ENCODE data around the gene FBN2. TPM values are rescaled to one million over a fixed set of nuclear protein-coding genes. Genes with fewer than 3 reads are reported as not detected.
"Not testable (repeated sequence)": the region's sequence is repeated elsewhere in the genome, so short reads cannot be mapped to it uniquely, and the experiment has no call there.

FBN2 gene
- total RNA-seq, 1 donor from 2014 or later, result 34.1 TPM

DNA sequence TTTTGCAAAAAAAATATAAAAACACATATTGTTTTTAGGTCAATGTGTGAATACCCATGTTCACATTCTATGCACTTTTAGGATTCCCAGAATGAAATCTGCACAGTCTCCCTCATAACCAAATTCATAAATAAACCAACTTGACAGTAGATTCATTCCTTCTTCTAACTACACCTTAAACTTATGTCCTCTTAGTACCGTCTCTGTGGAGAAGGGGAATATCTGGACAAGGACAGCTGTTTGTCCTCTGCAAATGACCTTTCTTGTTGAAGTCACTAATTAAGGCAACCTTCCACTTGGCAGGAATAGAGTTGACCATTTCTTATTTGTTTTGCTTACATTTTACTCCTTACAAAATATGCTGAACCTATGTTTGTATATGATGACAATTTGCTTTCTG, 71.1 kb downstream of the FBN2 start:
- H3K9me3 ChIP-seq (replicated peaks), result no peaks in the 10 kb centered on the region
- no peak overlapping the region for H3K27ac ChIP-seq (replicated peaks)
- TF ChIP-seq CTCF (IDR thresholded peaks at IDR 0.05; ENCODE audit: borderline replicate concordance), result no peak
- DNase-seq, result no peak
- no peaks in the 10 kb centered on the region for H3K36me3 ChIP-seq
- H3K4me1 ChIP-seq, result peaks cover 16% of the 10 kb centered on the region
- no peaks in the 10 kb centered on the region for H3K27me3 ChIP-seq (ENCODE audit: low read depth)
- intact Hi-C loops (cut with micrococcal nuclease), result no loop called here
- no peak overlapping the region for H3K4me3 ChIP-seq

DNA sequence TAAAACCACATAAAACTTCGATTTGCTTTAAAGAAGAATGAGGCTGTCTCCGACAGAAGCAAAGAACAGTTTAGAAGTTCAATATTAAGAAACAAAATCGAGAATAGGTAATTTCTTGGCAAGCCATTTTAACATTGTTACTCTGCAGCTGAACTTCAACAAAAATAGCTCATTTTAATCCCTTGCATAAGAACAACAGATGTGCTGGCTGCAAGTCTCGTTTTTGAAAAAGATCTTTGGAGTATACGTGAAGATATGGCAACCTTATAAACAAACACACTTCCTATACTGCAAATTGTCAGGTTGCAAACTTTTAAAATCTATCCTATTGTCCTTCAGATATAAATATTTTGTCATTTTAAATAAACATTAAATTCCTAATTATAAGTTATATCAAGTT, 71.5 kb downstream of the FBN2 start:
- no peaks in the 10 kb centered on the region for H3K27me3 ChIP-seq (ENCODE audit: low read depth)
- H3K27ac ChIP-seq (replicated peaks), result no peak overlapping the region
- intact Hi-C loops (cut with micrococcal nuclease), result no loop called here
- no peak for TF ChIP-seq CTCF (IDR thresholded peaks at IDR 0.05; ENCODE audit: borderline replicate concordance)
- no peaks in the 10 kb centered on the region for H3K9me3 ChIP-seq (replicated peaks)
- no peaks in the 10 kb centered on the region for H3K36me3 ChIP-seq
- peaks cover 20% of the 10 kb centered on the region for H3K4me1 ChIP-seq
- H3K4me3 ChIP-seq, result no peak overlapping the region
- DNase-seq, result no peak

GRCh38 chr5:128464596-128464995, 73.4 kb downstream of the FBN2 start:
- H3K9me3 ChIP-seq (replicated peaks), result peaks cover 15% of the 10 kb centered on the region
- no peak for TF ChIP-seq CTCF (IDR thresholded peaks at IDR 0.05; ENCODE audit: borderline replicate concordance)

DNA sequence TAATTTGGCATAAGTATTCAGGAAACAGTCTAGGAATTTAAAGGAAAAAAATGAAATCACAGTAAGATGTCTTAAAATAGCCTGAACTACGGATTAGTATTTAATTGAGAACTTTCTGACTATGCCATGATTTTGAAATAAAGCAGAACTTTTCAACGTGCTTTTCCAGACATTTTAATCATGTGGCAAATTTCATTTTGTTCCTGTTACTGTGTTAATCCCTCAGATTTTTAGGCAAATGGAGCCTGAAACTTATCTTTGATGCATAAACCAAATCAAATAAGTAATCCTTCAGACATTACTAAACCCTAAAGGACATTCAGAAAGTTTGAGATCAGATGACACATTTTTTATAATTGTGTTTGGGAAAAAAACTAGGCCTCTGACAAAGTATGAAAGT, 75.7 kb downstream of the FBN2 start:
- H3K27me3 ChIP-seq (ENCODE audit: low read depth), result no peaks in the 10 kb centered on the region
- peaks cover 15% of the 10 kb centered on the region for H3K9me3 ChIP-seq (replicated peaks)
- intact Hi-C loops (cut with micrococcal nuclease), result no loop called here
- TF ChIP-seq CTCF (IDR thresholded peaks at IDR 0.05; ENCODE audit: borderline replicate concordance), result no peak
- DNase-seq, result no peak
- H3K27ac ChIP-seq (replicated peaks), result no peak overlapping the region
- H3K4me3 ChIP-seq, result no peak overlapping the region
- H3K36me3 ChIP-seq, result peaks cover 8% of the 10 kb centered on the region
- peaks cover 21% of the 10 kb centered on the region for H3K4me1 ChIP-seq

More at GRCh38 chr5:128464596-128464995, 73.4 kb downstream of the FBN2 start:
- Histone ChIP-seq H3K27ac (replicated peaks) (no peak overlapping the region), H3K27me3 (ENCODE audit: low read depth) (no peaks in the 10 kb centered on the region), H3K4me3 (no peak overlapping the region), H3K4me1 (peaks cover 21% of the 10 kb centered on the region), H3K36me3 (peaks cover 8% of the 10 kb centered on the region)
- intact Hi-C loops (cut with micrococcal nuclease), result no loop called here
- peak; percentile 20 for DNase-seq

DNA sequence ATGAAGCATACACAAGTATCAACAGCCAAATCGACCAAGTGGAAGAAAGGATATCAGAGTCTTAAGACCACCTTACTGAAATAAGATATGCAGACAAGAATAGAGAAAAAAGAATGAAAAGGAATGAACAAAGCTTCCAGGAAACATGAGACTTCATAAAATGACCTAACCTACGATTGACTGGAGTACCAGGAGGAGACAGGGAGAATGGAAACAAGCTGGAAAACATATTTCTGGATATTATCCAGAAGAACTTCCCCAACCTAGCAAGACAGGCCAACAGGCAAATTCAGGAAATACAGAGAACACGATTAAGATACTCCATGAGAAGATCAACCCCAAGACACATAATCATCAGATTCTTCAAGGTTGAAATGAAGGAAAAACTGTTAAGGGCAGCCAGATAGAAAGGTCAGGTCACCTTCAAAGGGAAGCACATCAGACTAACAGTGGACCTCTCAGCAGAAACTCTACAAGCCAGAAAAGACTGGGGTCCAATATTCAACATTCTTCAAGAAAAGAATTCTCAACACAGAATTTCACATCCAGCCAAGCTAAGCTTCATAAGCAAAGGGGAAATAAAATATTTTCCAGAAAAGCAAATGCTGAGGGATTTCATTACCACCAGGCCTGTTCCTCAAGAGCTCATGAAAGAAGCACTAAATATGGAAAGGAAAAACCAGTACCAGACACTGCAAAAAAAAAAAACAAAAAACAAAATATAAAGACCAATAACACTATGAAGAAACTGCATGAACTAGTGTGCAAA, 80.7 kb downstream of the FBN2 start:
- Histone ChIP-seq H3K9me3 (replicated peaks) (peaks cover 15% of the 10 kb centered on the region), H3K4me1 (peaks cover 18% of the 10 kb centered on the region)
- H3K4me3 ChIP-seq; H3K27ac ChIP-seq (replicated peaks); intact Hi-C loops (cut with micrococcal nuclease); DNase-seq; H3K27me3 ChIP-seq (ENCODE audit: low read depth); H3K36me3 ChIP-seq: not testable (repeated sequence)

- no peak for TF ChIP-seq CTCF (IDR thresholded peaks at IDR 0.05; ENCODE audit: borderline replicate concordance)
- Histone ChIP-seq H3K9me3 (replicated peaks) (peaks cover 9% of the 10 kb centered on the region), H3K27ac (replicated peaks) (no peak overlapping the region), H3K27me3 (ENCODE audit: low read depth) (no peaks in the 10 kb centered on the region), H3K4me1 (peaks cover 9% of the 10 kb centered on the region), H3K4me3 (no peak overlapping the region), H3K36me3 (peaks cover 8% of the 10 kb centered on the region)
- no peak for DNase-seq
- intact Hi-C loops (cut with micrococcal nuclease), result no loop called here
These were observed 82.1 kb downstream of the FBN2 start for GRCh38 chr5:128455841-128456361.
